ENCODE results near the gene ANKRD12.
"Not testable (repeated sequence)": the region's sequence is repeated elsewhere in the genome, so short reads cannot be mapped to it uniquely, and the experiment has no call there.

Gene ANKRD12

GRCh38 chr18:9136315-9137155 lies at the start of gene ANKRD12:
Gene ANKRD12 (plus strand): TSS chr18:9136781. CDS start chr18:9182433, 45,652 bp downstream.
- DNase-seq = peak; percentile 99

DNA sequence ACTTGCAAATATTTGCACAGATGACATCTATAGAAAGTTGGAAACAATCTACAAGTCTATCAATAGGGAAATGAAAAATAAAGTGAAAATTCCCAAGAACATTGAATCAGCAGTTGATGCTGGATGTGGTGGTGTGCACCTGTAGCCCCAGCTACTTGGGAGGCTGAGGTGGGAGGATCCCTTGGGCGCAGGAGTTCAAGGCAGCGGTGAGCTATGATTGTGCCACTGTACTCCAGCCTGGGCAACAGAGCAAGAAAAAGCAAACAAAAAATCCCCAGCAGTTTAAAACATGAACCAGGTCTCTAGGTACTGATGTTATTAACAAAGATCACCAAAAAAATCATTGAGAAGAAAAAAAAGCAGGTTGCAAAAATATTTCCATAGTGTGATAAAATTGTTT lies 49.4 kb upstream of the ANKRD12 start:
- DNase-seq = no peak

DNA sequence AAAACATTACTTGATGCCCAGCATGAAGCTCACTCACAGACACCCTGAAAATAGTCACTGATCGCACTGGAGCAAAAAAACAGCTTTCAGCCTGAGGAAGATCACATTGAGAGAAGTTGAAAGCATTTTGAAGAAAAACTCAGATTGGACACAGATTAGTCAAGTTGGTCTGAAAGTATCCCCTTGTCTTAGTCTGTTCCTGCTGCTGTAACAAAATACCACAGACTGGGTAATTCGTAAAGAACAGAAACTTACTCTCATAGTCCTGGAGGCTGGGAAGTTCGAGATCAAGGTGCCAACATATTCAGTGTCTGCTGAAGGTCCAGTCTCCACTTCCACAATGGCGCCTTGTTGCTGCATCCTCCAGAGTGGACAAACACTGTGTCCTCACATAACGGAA lies 48.3 kb upstream of the ANKRD12 start:
- no peak for DNase-seq

DNA sequence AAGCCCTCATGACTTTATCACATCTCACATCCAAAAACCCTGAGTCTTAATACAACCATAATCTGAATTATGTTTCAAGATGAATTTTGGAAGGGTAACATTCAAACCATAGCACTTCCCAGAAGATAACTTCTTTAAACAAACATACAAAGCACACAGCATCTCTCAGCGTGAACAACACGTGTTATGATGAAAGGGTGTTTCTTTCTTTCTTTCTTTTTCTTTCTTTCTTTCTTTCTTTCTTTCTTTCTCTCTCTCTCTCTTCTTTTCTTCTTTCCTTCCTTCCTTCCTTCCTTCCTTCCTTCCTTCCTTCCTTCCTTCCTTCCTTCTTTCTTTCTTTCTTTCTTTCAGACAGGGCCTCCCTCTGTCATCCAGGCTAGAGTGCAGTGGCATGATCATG lies 47.9 kb upstream of the ANKRD12 start:
- not testable (repeated sequence) for DNase-seq

- no peak for DNase-seq
These were observed 46.0 kb upstream of the ANKRD12 start for GRCh38 chr18:9090578-9090977.

GRCh38 chr18:9091066-9091476 lies 45.5 kb upstream of the ANKRD12 start:
- peak; percentile 44 for DNase-seq

- no peak for DNase-seq
These were observed 43.9 kb upstream of the ANKRD12 start for GRCh38 chr18:9092665-9093064.

DNA sequence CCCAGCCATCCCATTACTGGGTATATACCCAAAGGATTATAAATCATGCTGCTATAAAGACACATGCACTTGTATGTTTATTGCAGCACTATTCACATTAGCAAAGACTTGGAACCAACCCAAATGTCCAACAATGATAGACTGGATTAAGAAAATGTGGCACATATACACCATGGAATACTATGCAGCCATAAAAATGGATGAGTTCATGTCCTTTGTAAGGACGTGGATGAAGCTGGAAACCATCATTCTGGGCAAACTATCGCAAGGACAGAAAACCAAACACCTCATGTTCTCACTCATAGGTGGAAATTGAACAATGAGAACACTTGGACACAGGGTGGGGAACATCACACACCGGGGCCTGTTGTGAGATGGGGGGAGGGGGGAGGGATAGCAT lies 43.5 kb upstream of the ANKRD12 start:
- DNase-seq = not testable (repeated sequence)

- DNase-seq = no peak
These were observed 42.0 kb upstream of the ANKRD12 start for GRCh38 chr18:9094307-9095226.

DNA sequence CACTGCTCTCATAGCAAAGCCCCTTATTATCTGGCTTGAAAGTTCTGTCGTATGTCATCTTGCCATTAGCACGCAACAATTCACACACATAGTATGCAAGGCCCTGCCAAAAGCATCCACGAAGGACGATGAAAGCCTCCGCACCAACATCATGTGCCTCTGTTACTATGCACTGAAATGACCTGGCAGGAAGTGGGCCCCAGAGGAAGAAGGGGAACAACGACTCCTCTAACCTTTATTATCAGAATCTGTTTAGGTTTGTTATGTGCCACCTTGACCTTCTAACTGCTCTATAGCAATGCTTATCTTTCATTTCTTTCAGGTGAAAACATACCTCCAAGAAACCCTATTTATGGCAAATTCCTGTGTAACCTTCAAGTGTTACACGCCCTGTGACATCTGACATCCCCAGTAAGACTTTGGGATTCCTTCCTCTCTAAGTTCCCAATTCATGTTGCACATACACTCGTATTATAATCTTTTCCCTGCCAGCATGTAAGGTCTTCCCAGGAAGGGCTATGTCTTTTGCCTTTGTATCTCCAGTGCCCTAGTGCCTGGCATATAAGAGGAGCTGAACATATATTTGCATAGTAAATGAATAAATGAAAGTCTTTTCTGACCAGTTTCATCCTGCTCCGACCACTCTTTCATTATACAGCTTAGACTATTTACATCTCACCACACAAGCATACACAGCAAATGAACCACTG lies 41.1 kb upstream of the ANKRD12 start:
- peak; percentile 56 for DNase-seq

- DNase-seq = no peak
These were observed 40.6 kb upstream of the ANKRD12 start for GRCh38 chr18:9096007-9096371.

DNA sequence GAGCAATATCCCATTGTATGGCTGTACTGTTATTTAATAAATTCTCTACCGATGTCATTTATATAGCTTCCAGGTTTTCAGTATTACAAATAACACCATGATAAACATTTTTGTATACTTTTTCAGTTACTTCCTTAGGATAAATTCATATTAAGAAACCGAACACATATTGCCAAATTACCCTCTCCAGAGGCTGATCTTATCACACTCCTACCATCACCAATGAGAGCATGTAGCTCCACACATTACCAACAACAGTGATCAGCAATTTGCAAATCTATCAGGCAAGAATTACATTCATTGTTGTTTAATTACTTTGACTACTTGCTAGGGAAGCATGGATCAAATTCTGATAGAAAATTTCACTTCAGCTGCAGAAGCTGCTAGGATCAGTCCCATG lies 39.9 kb upstream of the ANKRD12 start:
- no peak for DNase-seq

GRCh38 chr18:9097349-9097748 lies 39.2 kb upstream of the ANKRD12 start:
- DNase-seq = no peak

GRCh38 chr18:9100796-9101195 lies 35.8 kb upstream of the ANKRD12 start:
- DNase-seq = no peak

DNA sequence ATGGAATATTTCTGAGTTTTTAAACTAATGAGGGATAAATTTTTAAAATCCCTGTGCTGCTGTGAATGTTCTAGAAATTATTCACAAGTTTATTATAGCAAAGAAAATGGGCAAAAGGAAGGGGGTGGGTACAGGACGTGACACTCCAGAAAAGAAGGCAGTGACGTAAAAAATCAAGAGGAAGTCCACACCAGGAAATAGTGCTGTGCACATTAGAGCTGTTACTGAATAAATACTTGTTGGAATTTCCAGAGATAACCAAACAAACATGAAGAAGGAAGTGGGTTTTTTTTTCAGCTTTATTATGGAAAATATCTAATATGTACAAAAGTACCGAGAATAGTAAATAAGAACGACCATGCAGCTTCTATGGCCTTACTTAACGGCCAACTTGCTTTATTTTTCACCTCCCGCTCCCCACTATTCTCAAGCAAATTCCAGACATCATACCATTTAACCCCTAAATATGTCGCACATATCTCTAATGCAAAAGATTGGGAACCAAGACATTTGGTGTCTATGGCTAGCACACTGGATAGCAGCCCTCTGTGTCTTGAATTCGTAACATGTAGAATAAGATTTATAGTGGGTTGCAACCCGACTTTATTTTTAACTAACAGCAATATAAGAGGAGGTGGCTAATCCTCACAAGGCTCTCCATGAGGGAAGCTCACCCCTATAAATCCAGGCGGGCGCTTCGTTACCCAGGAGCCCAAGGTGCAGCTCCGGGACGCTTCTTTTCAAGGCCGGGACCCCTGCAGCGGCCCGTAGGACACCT lies 34.7 kb upstream of the ANKRD12 start:
- peak; percentile 57 for DNase-seq

DNA sequence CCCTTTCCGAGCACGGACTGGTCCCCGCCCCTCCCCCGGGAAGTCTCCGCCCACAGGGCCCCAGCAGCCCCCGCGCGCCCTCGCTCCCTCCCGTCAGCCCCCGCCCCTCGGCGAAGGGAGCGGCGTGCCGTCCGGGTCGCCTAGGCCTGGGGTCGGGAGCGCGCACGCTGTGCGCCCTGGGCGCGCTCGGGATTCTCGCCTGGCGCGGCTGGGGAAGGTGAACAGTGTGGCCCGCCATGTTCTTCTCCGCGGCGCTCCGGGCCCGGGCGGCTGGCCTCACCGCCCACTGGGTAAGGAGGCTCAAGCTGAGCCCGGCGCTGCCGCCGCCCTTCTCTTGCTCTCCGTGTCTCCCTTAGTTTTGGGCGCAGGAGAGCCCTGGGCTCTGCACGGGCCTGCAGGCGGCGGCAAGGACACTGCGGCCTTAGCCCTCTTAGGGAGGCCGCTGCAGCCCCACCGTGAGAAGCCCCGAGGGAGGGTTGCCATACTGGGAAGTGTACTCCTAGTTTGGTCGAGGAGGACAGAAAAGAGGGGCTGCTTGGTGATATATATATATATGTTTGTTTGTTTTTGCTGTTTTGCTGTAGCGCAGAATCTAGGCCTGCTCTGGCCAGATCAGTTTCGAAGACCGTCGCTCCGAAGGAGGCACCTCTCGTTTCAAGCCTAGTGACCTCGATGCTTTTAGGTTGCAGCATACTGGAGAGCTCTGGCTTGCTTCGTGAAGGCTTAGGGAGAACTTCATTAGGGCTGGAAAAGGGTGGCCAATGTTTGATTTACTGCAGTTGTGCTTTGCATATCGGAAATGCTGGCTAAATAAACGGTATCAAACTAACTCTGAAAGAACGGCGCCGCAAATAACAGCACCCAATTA lies 33.8 kb upstream of the ANKRD12 start, which contains the start of gene NDUFV2:
NDUFV2 (plus strand) TSS at position 192 of the 868 bp plus-strand sequence; CDS start at position 237, 45 bp downstream.
- DNase-seq = peak; percentile 96

- no peak for DNase-seq
These were observed 33.2 kb upstream of the ANKRD12 start for GRCh38 chr18:9103376-9103873.

GRCh38 chr18:9104244-9104901 lies 32.2 kb upstream of the ANKRD12 start:
- DNase-seq = no peak

DNA sequence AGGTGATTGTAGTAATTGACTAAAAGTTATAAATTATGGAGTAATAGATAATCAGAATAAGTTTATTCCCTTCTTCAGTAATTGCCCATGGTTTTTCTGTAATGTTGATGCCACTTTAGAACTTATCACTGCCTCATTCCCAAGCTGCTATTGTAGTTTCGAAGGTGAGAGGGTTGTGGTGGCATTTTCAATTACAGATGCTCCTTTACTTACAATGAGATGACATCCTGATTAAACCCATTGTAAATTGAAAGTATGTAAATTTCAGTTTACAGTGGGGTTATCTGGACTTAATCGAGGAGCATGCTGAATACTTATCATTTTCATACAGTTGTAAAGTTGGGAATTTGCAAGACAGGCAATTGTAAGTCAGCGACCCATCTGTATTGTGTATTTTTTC lies 31.2 kb upstream of the ANKRD12 start:
- DNase-seq = no peak

GRCh38 chr18:9106094-9106493 lies 30.5 kb upstream of the ANKRD12 start:
- no peak for DNase-seq
